ENCODE measurements around the gene HTT.
A peak's percentile ranks its signal among the peaks of the same experiment; 100 is the strongest.

The HTT gene

DNA sequence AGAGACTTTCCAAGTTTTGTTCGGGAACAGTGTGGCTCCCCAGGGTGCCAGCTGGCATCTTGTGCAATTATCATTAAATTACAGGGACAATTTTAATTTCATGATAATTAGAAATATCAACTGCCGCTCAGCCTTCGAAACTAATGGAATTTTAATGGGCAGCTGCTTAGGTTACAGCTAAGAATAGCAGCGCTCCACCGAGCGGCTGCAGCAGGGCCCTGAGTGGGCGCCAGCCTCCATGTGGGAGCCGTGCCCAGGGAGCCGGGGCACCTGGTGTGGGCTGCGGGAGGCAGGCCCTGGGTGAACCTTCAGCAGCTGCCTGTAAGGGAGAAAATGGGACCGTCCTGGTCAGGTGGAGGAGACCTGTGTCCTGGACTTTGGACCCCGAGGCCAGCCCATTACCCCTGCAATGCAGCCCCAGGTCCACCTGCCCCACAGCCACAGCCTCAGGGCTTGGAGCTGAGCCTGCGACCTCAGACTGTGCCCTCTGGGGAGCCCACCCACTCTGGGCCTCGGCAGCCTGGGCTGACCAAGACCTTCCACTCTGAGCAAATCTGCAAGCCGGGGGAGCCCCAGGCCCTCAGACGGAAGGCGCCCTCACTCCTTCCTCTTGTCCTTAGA lies 195.6 kb downstream of the HTT start:
- Histone ChIP-seq H3K27me3 (replicated peaks; ENCODE audit: control insufficient read depth, insufficient read depth, low read length) (peaks cover 17% of the 10 kb centered on the region), H3K9ac (ENCODE audit: low read length) (no peak overlapping the region), H3K36me3 (ENCODE audit: control insufficient read depth, insufficient read depth, low read length, severe bottlenecking) (no peaks in the 10 kb centered on the region), H3K9me3 (ENCODE audit: control insufficient read depth, low read length) (peaks cover 4% of the 10 kb centered on the region), H3K4me3 (ENCODE audit: low read length) (no peak overlapping the region), H3K4me1 (ENCODE audit: control insufficient read depth, insufficient read depth, low read length) (no peaks in the 10 kb centered on the region)
- no peak for DNase-seq (ENCODE audit: low read depth)

- peaks cover 4% of the 10 kb centered on the region for H3K9me3 ChIP-seq (ENCODE audit: control insufficient read depth, low read length)
- peaks cover 9% of the 10 kb centered on the region for H3K27me3 ChIP-seq (replicated peaks; ENCODE audit: control insufficient read depth, insufficient read depth, low read length)
- no peaks in the 10 kb centered on the region for H3K4me1 ChIP-seq (ENCODE audit: control insufficient read depth, insufficient read depth, low read length)
- H3K36me3 ChIP-seq (ENCODE audit: control insufficient read depth, insufficient read depth, low read length, severe bottlenecking) = no peaks in the 10 kb centered on the region
- no peak overlapping the region for H3K9ac ChIP-seq (ENCODE audit: low read length)
- no peak for DNase-seq (ENCODE audit: low read depth)
- no peak overlapping the region for H3K4me3 ChIP-seq (ENCODE audit: low read length)
These were observed 196.7 kb downstream of the HTT start for GRCh38 chr4:3271131-3271530.

DNA sequence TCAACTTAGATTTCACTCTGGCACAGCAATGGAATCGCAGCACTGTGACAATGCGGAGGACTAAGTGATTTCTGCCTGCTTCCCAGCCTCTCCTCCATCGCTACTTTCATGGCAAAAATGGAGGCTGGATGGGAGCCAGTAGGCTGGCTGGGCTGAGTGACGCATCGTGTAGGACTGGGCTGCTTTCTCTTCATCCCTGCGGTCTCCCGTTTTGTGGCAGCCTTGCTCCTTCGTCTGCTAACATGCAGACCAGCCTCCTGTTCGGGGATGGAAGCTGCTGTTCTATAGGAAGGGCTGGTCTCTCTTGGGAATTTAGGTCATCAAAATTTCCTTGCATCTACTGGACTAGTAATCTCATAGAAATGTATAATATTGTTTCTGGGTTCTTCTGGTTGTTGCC lies 202.5 kb downstream of the HTT start:
- no peak overlapping the region for H3K4me3 ChIP-seq (ENCODE audit: low read length)
- no peaks in the 10 kb centered on the region for H3K27me3 ChIP-seq (replicated peaks; ENCODE audit: control insufficient read depth, insufficient read depth, low read length)
- peaks cover 9% of the 10 kb centered on the region for H3K9me3 ChIP-seq (ENCODE audit: control insufficient read depth, low read length)
- no peak for DNase-seq (ENCODE audit: low read depth)
- H3K36me3 ChIP-seq (ENCODE audit: control insufficient read depth, insufficient read depth, low read length, severe bottlenecking) = no peaks in the 10 kb centered on the region
- no peak overlapping the region for H3K9ac ChIP-seq (ENCODE audit: low read length)
- no peaks in the 10 kb centered on the region for H3K4me1 ChIP-seq (ENCODE audit: control insufficient read depth, insufficient read depth, low read length)

- H3K27me3 ChIP-seq (replicated peaks; ENCODE audit: control insufficient read depth, insufficient read depth, low read length) = peaks cover 9% of the 10 kb centered on the region
- no peak overlapping the region for H3K4me3 ChIP-seq (ENCODE audit: low read length)
- peaks cover 5% of the 10 kb centered on the region for H3K9me3 ChIP-seq (ENCODE audit: control insufficient read depth, low read length)
- H3K9ac ChIP-seq (ENCODE audit: low read length) = no peak overlapping the region
- DNase-seq (ENCODE audit: low read depth) = no peak
- H3K4me1 ChIP-seq (ENCODE audit: control insufficient read depth, insufficient read depth, low read length) = no peaks in the 10 kb centered on the region
- no peaks in the 10 kb centered on the region for H3K36me3 ChIP-seq (ENCODE audit: control insufficient read depth, insufficient read depth, low read length, severe bottlenecking)
These were observed 206.0 kb downstream of the HTT start for GRCh38 chr4:3280466-3280865.

DNA sequence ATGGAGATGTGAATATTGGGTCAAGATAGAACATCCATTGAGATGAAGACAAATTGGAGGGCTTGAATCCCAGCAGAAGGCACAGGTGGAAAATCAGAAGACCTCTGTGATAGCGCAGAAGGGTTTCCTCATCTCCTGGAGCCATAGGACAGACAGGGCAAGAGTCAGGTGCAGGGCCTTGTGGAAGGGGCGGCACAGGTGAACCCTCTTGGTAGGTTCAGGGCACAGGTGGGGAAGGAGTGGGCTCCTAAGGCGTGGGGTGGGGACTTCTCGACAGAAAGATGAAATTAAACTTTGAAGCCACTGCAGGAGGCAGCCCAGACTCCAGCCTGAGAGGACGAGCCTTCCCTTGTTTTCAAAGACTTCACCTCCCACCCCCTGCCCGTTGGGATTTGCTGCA lies 209.0 kb downstream of the HTT start:
- Histone ChIP-seq H3K9me3 (ENCODE audit: control insufficient read depth, low read length) (peaks cover 5% of the 10 kb centered on the region), H3K36me3 (ENCODE audit: control insufficient read depth, insufficient read depth, low read length, severe bottlenecking) (no peaks in the 10 kb centered on the region), H3K4me3 (ENCODE audit: low read length) (no peak overlapping the region), H3K4me1 (ENCODE audit: control insufficient read depth, insufficient read depth, low read length) (peaks cover 18% of the 10 kb centered on the region), H3K9ac (ENCODE audit: low read length) (no peak overlapping the region), H3K27me3 (replicated peaks; ENCODE audit: control insufficient read depth, insufficient read depth, low read length) (peaks cover 37% of the 10 kb centered on the region)
- no peak for DNase-seq (ENCODE audit: low read depth)

- Histone ChIP-seq H3K4me1 (ENCODE audit: control insufficient read depth, insufficient read depth, low read length) (peaks cover 18% of the 10 kb centered on the region), H3K36me3 (ENCODE audit: control insufficient read depth, insufficient read depth, low read length, severe bottlenecking) (no peaks in the 10 kb centered on the region), H3K4me3 (ENCODE audit: low read length) (no peak overlapping the region), H3K9ac (ENCODE audit: low read length) (no peak overlapping the region), H3K9me3 (ENCODE audit: control insufficient read depth, low read length) (peaks cover 5% of the 10 kb centered on the region), H3K27me3 (replicated peaks; ENCODE audit: control insufficient read depth, insufficient read depth, low read length) (peaks cover 41% of the 10 kb centered on the region)
- no peak for DNase-seq (ENCODE audit: low read depth)
These were observed 209.4 kb downstream of the HTT start for GRCh38 chr4:3283916-3284315.

- H3K9ac ChIP-seq (ENCODE audit: low read length) = no peak overlapping the region
- no peak for DNase-seq (ENCODE audit: low read depth)
- peaks cover 18% of the 10 kb centered on the region for H3K4me1 ChIP-seq (ENCODE audit: control insufficient read depth, insufficient read depth, low read length)
- no peaks in the 10 kb centered on the region for H3K36me3 ChIP-seq (ENCODE audit: control insufficient read depth, insufficient read depth, low read length, severe bottlenecking)
- H3K9me3 ChIP-seq (ENCODE audit: control insufficient read depth, low read length) = peaks cover 5% of the 10 kb centered on the region
- peaks cover 44% of the 10 kb centered on the region for H3K27me3 ChIP-seq (replicated peaks; ENCODE audit: control insufficient read depth, insufficient read depth, low read length)
- H3K4me3 ChIP-seq (ENCODE audit: low read length) = no peak overlapping the region
These were observed 210.5 kb downstream of the HTT start for GRCh38 chr4:3284734-3285557.

DNA sequence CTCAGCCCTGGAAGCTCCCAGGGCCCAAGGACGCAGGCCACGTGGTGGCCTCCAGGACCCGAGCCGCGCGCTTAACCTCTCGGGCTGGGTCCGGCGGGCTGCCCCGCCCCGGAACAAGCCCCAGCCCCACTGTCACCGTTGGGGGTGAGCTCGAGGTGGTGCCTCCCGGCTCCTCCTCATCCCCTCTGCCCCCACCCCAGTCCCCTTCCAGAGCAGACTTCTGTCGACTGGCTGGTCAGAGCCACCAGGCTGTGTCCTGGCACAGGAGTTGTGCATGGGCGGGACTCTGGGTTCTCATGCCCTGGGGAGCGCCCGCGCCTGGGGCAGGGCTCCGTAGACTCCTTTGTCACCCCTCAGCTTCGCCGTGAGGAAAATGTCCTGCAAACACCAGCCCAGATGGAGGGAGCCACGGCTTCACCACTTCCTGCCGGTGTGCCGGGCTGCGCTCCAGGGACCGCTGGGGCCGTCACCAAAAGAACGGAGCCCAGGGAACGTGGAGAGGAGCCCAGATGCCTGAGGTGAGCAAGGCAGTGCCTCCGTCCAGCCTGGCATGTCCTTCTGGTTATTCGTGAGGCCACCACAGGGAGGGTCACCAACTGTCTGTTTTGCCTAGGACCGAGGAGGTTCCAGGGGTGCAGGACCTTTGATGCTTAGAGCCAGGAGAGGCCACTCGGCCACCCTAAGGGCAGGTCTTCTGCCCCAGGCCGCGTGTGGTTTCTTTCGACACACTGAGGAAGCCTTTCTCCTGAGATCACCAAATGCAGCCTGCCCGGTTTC lies 211.3 kb downstream of the HTT start:
- Histone ChIP-seq H3K9ac (ENCODE audit: low read length) (peak overlapping the region; percentile 56), H3K36me3 (ENCODE audit: control insufficient read depth, insufficient read depth, low read length, severe bottlenecking) (no peaks in the 10 kb centered on the region), H3K27me3 (replicated peaks; ENCODE audit: control insufficient read depth, insufficient read depth, low read length) (peaks cover 44% of the 10 kb centered on the region), H3K4me1 (ENCODE audit: control insufficient read depth, insufficient read depth, low read length) (peaks cover 18% of the 10 kb centered on the region), H3K4me3 (ENCODE audit: low read length) (no peak overlapping the region), H3K9me3 (ENCODE audit: control insufficient read depth, low read length) (peaks cover 5% of the 10 kb centered on the region)
- DNase-seq (ENCODE audit: low read depth) = peak; percentile 87

- peaks cover 21% of the 10 kb centered on the region for H3K4me1 ChIP-seq (ENCODE audit: control insufficient read depth, insufficient read depth, low read length)
- no peak overlapping the region for H3K4me3 ChIP-seq (ENCODE audit: low read length)
- H3K36me3 ChIP-seq (ENCODE audit: control insufficient read depth, insufficient read depth, low read length, severe bottlenecking) = no peaks in the 10 kb centered on the region
- peaks cover 44% of the 10 kb centered on the region for H3K27me3 ChIP-seq (replicated peaks; ENCODE audit: control insufficient read depth, insufficient read depth, low read length)
- DNase-seq (ENCODE audit: low read depth) = no peak
- peaks cover 4% of the 10 kb centered on the region for H3K9me3 ChIP-seq (ENCODE audit: control insufficient read depth, low read length)
- H3K9ac ChIP-seq (ENCODE audit: low read length) = peak overlapping the region; percentile 56
These were observed 212.1 kb downstream of the HTT start for GRCh38 chr4:3286335-3287175.

GRCh38 chr4:3287271-3287971 lies 212.9 kb downstream of the HTT start:
- Histone ChIP-seq H3K9ac (ENCODE audit: low read length) (no peak overlapping the region), H3K27me3 (replicated peaks; ENCODE audit: control insufficient read depth, insufficient read depth, low read length) (peaks cover 44% of the 10 kb centered on the region), H3K9me3 (ENCODE audit: control insufficient read depth, low read length) (no peaks in the 10 kb centered on the region), H3K4me1 (ENCODE audit: control insufficient read depth, insufficient read depth, low read length) (peaks cover 24% of the 10 kb centered on the region), H3K36me3 (ENCODE audit: control insufficient read depth, insufficient read depth, low read length, severe bottlenecking) (no peaks in the 10 kb centered on the region), H3K4me3 (ENCODE audit: low read length) (no peak overlapping the region)
- DNase-seq (ENCODE audit: low read depth) = no peak
